Measurements from ENCODE around the gene KCNIP4. TPM values are rescaled to one million over a fixed set of nuclear protein-coding genes. Genes with fewer than 3 reads are reported as not detected.

The KCNIP4 gene
- total and polyA plus RNA-seq, 9 of the 15 experiments (the other 6 are each of a cell fraction or from before 2014, with no cell fraction given): 0.25 to 0.41 TPM; not detected in 7

DNA sequence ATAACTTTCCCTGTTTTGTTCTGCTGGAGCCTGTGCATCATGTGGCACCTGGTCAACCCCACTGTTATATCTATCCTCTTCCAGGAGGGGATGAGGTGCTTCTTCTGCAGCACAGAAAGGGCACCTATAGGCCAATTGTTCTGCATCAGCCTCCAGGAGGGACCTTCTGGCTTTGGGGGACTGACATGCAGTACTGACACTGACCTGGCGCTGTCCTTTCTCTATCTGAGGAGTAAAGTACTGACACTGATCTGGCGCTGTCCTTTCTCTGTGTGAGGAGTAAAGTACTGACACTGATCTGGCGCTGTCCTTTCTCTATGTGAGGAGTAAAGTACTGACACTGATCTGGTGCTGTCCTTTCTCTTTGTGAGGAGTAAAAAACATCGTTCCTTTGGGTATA lies 749.9 kb downstream of the KCNIP4 start (continued):
- TF ChIP-seq, protein P1, sequence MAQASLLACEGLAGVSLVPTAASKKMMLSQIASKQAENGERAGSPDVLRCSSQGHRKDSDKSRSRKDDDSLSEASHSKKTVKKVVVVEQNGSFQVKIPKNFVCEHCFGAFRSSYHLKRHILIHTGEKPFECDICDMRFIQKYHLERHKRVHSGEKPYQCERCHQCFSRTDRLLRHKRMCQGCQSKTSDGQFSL (CRISPR knock-in tag; IDR thresholded peaks at IDR 0.05): no peak
- TF ChIP-seq, protein P1 (tag; IDR thresholded peaks at IDR 0.05): no peak
- TF ChIP-seq ZBTB33 (CRISPR knock-in tag; IDR thresholded peaks at IDR 0.05): no peak

DNA sequence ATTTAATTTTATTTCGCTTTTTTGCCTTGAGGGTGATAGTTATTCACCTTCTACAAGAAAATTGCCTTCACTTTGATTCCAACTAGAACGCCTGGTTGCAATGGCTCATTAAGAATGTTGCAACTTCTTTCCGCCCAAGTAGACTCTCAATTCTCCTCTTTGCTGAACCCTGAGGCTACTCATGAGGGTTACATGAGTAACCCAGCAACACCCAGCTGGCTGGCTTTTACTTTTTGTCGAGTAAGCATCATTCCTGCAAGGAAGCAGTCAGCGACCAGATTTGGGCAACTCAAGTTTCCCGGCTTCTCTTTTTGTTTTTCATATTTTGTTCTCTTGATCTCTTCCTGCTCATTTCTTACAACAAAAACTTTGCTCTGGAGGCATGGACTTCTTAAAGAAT lies 752.9 kb downstream of the KCNIP4 start:
- no peak for FAIRE-seq
- no peaks in the 10 kb centered on the region for H4K20me1 ChIP-seq (replicated peaks; ENCODE audit: control insufficient read depth, insufficient read depth, low read length)
- WGBS (ENCODE audit: insufficient coverage, low coverage, missing lambda C conversion rate): 0% methylated on average over 6 of the region's 6 CpGs
- no peak overlapping the region for H3K27ac ChIP-seq (ENCODE audit: extremely low read depth, low read depth, low read length)
- no peaks in the 10 kb centered on the region for H3K9me3 ChIP-seq (replicated peaks; ENCODE audit: control insufficient read depth, insufficient read depth, low read depth, low read length)
- POLR2A ChIA-PET: no interaction called here
- intact Hi-C loops (cut with micrococcal nuclease): no loop called here
- CTCF ChIA-PET (ENCODE audit: low intra/inter-chr PET ratio): no interaction called here
- no peaks in the 10 kb centered on the region for H3K27me3 ChIP-seq (ENCODE audit: control insufficient read depth in 2 of 2, insufficient read depth in 2 of 2, low read length in 2 of 2)
- in situ Hi-C loops (cut with MboI): no loop called here
- no peak for ATAC-seq
- no peaks in the 10 kb centered on the region for H3K9me1 ChIP-seq (ENCODE audit: control insufficient read depth, insufficient read depth, low read length)
- H3K4me1 ChIP-seq (replicated peaks in 1 of 2; ENCODE audit: control insufficient read depth in 2 of 2, insufficient read depth in 2 of 2, low read length in 2 of 2): no peaks in the 10 kb centered on the region
- H3K9ac ChIP-seq (ENCODE audit: insufficient read depth in 1 of 2, low read depth in 2 of 2, low read length in 2 of 2): no peak overlapping the region
- H3K4me3 ChIP-seq: no peak overlapping the region
- H3K79me2 ChIP-seq (ENCODE audit: control insufficient read depth, insufficient read depth, low read length): no peaks in the 10 kb centered on the region
- no TSS peak for BruUV-seq (replicated peaks)
- no peak overlapping the region for H3K4me2 ChIP-seq (ENCODE audit: insufficient read depth, low read length)
- no peak overlapping the region for H2AFZ ChIP-seq (ENCODE audit: low read depth, low read length)
- DNase-seq (ENCODE audit: extremely low read depth in 1 of 4, low spot score in 3 of 4): no peak
- no peaks in the 10 kb centered on the region for H3K36me3 ChIP-seq (ENCODE audit: control insufficient read depth, insufficient read depth, low read length)
- no peak for TF ChIP-seq TRIM25 (IDR thresholded peaks at IDR 0.05; ENCODE audit: borderline replicate concordance)
- TF ChIP-seq GATAD2A (IDR thresholded peaks at IDR 0.05): no peak
- TF ChIP-seq, protein P2, sequence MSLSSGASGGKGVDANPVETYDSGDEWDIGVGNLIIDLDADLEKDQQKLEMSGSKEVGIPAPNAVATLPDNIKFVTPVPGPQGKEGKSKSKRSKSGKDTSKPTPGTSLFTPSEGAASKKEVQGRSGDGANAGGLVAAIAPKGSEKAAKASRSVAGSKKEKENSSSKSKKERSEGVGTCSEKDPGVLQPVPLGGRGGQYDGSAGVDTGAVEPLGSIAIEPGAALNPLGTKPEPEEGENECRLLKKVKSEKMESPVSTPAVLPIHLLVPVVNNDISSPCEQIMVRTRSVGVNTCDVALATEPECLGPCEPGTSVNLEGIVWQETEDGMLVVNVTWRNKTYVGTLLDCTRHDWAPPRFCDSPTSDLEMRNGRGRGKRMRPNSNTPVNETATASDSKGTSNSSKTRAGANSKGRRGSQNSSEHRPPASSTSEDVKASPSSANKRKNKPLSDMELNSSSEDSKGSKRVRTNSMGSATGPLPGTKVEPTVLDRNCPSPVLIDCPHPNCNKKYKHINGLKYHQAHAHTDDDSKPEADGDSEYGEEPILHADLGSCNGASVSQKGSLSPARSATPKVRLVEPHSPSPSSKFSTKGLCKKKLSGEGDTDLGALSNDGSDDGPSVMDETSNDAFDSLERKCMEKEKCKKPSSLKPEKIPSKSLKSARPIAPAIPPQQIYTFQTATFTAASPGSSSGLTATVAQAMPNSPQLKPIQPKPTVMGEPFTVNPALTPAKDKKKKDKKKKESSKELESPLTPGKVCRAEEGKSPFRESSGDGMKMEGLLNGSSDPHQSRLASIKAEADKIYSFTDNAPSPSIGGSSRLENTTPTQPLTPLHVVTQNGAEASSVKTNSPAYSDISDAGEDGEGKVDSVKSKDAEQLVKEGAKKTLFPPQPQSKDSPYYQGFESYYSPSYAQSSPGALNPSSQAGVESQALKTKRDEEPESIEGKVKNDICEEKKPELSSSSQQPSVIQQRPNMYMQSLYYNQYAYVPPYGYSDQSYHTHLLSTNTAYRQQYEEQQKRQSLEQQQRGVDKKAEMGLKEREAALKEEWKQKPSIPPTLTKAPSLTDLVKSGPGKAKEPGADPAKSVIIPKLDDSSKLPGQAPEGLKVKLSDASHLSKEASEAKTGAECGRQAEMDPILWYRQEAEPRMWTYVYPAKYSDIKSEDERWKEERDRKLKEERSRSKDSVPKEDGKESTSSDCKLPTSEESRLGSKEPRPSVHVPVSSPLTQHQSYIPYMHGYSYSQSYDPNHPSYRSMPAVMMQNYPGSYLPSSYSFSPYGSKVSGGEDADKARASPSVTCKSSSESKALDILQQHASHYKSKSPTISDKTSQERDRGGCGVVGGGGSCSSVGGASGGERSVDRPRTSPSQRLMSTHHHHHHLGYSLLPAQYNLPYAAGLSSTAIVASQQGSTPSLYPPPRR (CRISPR knock-in tag; IDR thresholded peaks at IDR 0.05; ENCODE audit: borderline replicate concordance): no peak
- TF ChIP-seq MTA3 (IDR thresholded peaks at IDR 0.05; ENCODE audit: borderline replicate concordance): no peak
- TF ChIP-seq, protein P3, sequence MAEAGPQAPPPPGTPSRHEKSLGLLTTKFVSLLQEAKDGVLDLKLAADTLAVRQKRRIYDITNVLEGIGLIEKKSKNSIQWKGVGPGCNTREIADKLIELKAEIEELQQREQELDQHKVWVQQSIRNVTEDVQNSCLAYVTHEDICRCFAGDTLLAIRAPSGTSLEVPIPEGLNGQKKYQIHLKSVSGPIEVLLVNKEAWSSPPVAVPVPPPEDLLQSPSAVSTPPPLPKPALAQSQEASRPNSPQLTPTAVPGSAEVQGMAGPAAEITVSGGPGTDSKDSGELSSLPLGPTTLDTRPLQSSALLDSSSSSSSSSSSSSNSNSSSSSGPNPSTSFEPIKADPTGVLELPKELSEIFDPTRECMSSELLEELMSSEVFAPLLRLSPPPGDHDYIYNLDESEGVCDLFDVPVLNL (CRISPR knock-in tag; IDR thresholded peaks at IDR 0.05; ENCODE audit: low read depth): no peak
- no peak for TF ChIP-seq ZFX (CRISPR knock-in tag; IDR thresholded peaks at IDR 0.05)
- TF ChIP-seq KAT2B (IDR thresholded peaks at IDR 0.05; ENCODE audit: low read depth, low read length): no peak
